T47D (cell line): ENCODE measurements around the gene G3BP1.

ENCODE experiments used
- DNase-seq, 2 experiments: peaks; one replicate each; pipeline versions ENCODE4 v3.0.0 to v3.0.0-alpha.2; 2011 to 2012; ENCODE audit warnings: low read depth in 1 of 2, low spot score in 1 of 2
- JUND ChIP-seq: IDR thresholded peaks from 2 replicates; pipeline ENCODE4 v1.6.1; 2012; ENCODE audit warnings: low read depth
- in situ Hi-C: cut with HindIII; loops from 2 replicates; pipeline ENCODE4 v1.10.0; 2016; ENCODE audit warnings: low sequenced_read_pairs, low pct_unique_long_range_greater_than_20kb

G3BP1 gene

GRCh38 chr5:151787817-151788216 is 16.1 kb downstream of the G3BP1 start:
- in situ Hi-C loops: no loop called here
- no peak for TF ChIP-seq JUND

GRCh38 chr5:151793358-151793757 is 21.6 kb downstream of the G3BP1 start:
- in situ Hi-C loops: no loop called here
- no peak for TF ChIP-seq JUND
- no peak for DNase-seq

More at GRCh38 chr5:151787817-151788216, 16.1 kb downstream of the G3BP1 start:
- no peak for DNase-seq

GRCh38 chr5:151795426-151795825 is 23.7 kb downstream of the G3BP1 start:
- TF ChIP-seq JUND: no peak
- in situ Hi-C loops: no loop called here

GRCh38 chr5:151798674-151799073 is 26.9 kb downstream of the G3BP1 start:
- no peak for TF ChIP-seq JUND
- DNase-seq: no peak
- in situ Hi-C loops: no loop called here

More at GRCh38 chr5:151795426-151795825, 23.7 kb downstream of the G3BP1 start:
- DNase-seq: no peak

- no peak for DNase-seq
- in situ Hi-C loops: no loop called here
- no peak for TF ChIP-seq JUND
These were observed 27.7 kb downstream of the G3BP1 start for GRCh38 chr5:151799407-151799806.

GRCh38 chr5:151800532-151800931 is 28.8 kb downstream of the G3BP1 start:
- no peak for TF ChIP-seq JUND
- DNase-seq: no peak
- in situ Hi-C loops: no loop called here

GRCh38 chr5:151805414-151806223 is 33.9 kb downstream of the G3BP1 start:
- in situ Hi-C loops: no loop called here
- TF ChIP-seq JUND: no peak
- DNase-seq: no peak

- no peak for TF ChIP-seq JUND
- DNase-seq: no peak
- in situ Hi-C loops: no loop called here
These were observed 36.9 kb downstream of the G3BP1 start for GRCh38 chr5:151808451-151809169.

GRCh38 chr5:151810449-151810848 is 38.7 kb downstream of the G3BP1 start:
- in situ Hi-C loops: no loop called here
- no peak for DNase-seq
- TF ChIP-seq JUND: no peak

GRCh38 chr5:151810897-151811296 is 39.1 kb downstream of the G3BP1 start:
- in situ Hi-C loops: no loop called here
- no peak for DNase-seq
- TF ChIP-seq JUND: no peak

GRCh38 chr5:151811593-151812321 is 40.0 kb downstream of the G3BP1 start:
- in situ Hi-C loops: no loop called here
- TF ChIP-seq JUND: no peak
- DNase-seq: no peak

GRCh38 chr5:151812757-151813309 is 41.1 kb downstream of the G3BP1 start:
- in situ Hi-C loops: no loop called here
- DNase-seq: no peak
- no peak for TF ChIP-seq JUND
